Measurements from ENCODE around the gene CLIC6.

- TF ChIP-seq CTCF (conservative IDR thresholded peaks at IDR 0.05; ENCODE audit: low read length) (no peak), EZH2phosphoT487 (IDR thresholded peaks at IDR 0.05; ENCODE audit: borderline replicate concordance, low read depth, low read length) (no peak)
Measured at GRCh38 chr21:34653522-34653921, 15.3 kb upstream of the CLIC6 start.

All from OCI-LY7 (cell line).